ENCODE results near the gene C2orf49. TPM values are rescaled to one million over a fixed set of nuclear protein-coding genes. Genes with fewer than 3 reads are reported as not detected.

C2orf49 gene
- total and polyA plus RNA-seq, 9 of the 15 experiments (the other 6 are each of a cell fraction or from before 2014, with no cell fraction given): 17.9 to 38.2 (median 25.6) TPM

GRCh38 chr2:105398336-105399206 lies 61.2 kb downstream of the C2orf49 start, which contains the start of gene FHL2 (continued):
- TF ChIP-seq FOXA1 (IDR thresholded peaks at IDR 0.05; ENCODE audit: borderline replicate concordance) (no peak), CBX2 (IDR thresholded peaks at IDR 0.05; ENCODE audit: insufficient read depth, low read length, poor library complexity, severe bottlenecking) (no peak), ARID3A (IDR thresholded peaks at IDR 0.05; ENCODE audit: borderline replicate concordance, low read depth, low read length) (no peak), TRIM25 (IDR thresholded peaks at IDR 0.05; ENCODE audit: borderline replicate concordance) (no peak), ERF (CRISPR knock-in tag; IDR thresholded peaks at IDR 0.05) (no peak), E2F3 (CRISPR knock-in tag; IDR thresholded peaks at IDR 0.05) (no peak; the same call in 1 of the 2 replicates), ZNF407 (IDR thresholded peaks at IDR 0.05; ENCODE audit: low read depth) (no peak), ZNF764 (CRISPR knock-in tag; IDR thresholded peaks at IDR 0.05; ENCODE audit: low read depth) (no peak), ZHX1 (conservative IDR thresholded peaks at IDR 0.05; ENCODE audit: low read length) (no peak), GATA2 (CRISPR knock-in tag; IDR thresholded peaks at IDR 0.05) (no peak)

Data from K562 (cell line).